COLO829 (cell line): ENCODE measurements around the gene ACE2.
A peak's percentile ranks its signal among the peaks of the same experiment; 100 is the strongest.

ENCODE experiments used
- DNase-seq: peaks from one replicate; pipeline ENCODE4 v3.0.0; 2012; ENCODE audit warnings: low spot score

The ACE2 gene

GRCh38 chrX:15574017-15574416, 26.7 kb downstream of the ACE2 start:
- DNase-seq, result no peak

- no peak for DNase-seq
Observed at GRCh38 chrX:15570145-15570544, 30.6 kb downstream of the ACE2 start.

GRCh38 chrX:15567886-15568616, 32.7 kb downstream of the ACE2 start:
- DNase-seq, result peak; percentile 32

- no peak for DNase-seq
Observed at GRCh38 chrX:15567267-15567666, 33.5 kb downstream of the ACE2 start.

- DNase-seq, result no peak
Observed at GRCh38 chrX:15566244-15566643, 34.5 kb downstream of the ACE2 start.

GRCh38 chrX:15564981-15565579, 35.7 kb downstream of the ACE2 start:
- peak; percentile 62 for DNase-seq

GRCh38 chrX:15563056-15563455, 37.7 kb downstream of the ACE2 start:
- DNase-seq, result no peak

GRCh38 chrX:15560924-15561323, 39.8 kb downstream of the ACE2 start:
- no peak for DNase-seq

GRCh38 chrX:15559227-15559626, 41.5 kb downstream of the ACE2 start:
- DNase-seq, result no peak

- no peak for DNase-seq
Observed at GRCh38 chrX:15549189-15550012, 51.4 kb downstream of the ACE2 start.

GRCh38 chrX:15547356-15547755, 53.4 kb downstream of the ACE2 start:
- DNase-seq, result no peak

- DNase-seq, result no peak
Observed at GRCh38 chrX:15546745-15547144, 54.0 kb downstream of the ACE2 start.

- no peak for DNase-seq
Observed at GRCh38 chrX:15530318-15530717, 70.4 kb downstream of the ACE2 start.

- no peak for DNase-seq
Observed at GRCh38 chrX:15529165-15529564, 71.6 kb downstream of the ACE2 start.

GRCh38 chrX:15525664-15526416, 74.9 kb downstream of the ACE2 start:
- DNase-seq, result no peak

- no peak for DNase-seq
Observed at GRCh38 chrX:15524417-15524816, 76.3 kb downstream of the ACE2 start.

- no peak for DNase-seq
Observed at GRCh38 chrX:15523088-15523487, 77.7 kb downstream of the ACE2 start.

GRCh38 chrX:15522464-15522863, 78.3 kb downstream of the ACE2 start:
- DNase-seq, result no peak

- DNase-seq, result no peak
Observed at GRCh38 chrX:15515931-15516330, 84.8 kb downstream of the ACE2 start.

- no peak for DNase-seq
Observed at GRCh38 chrX:15514279-15514678, 86.5 kb downstream of the ACE2 start.

GRCh38 chrX:15512401-15512965, 88.3 kb downstream of the ACE2 start:
- no peak for DNase-seq

- peak; percentile 53 for DNase-seq
Observed at GRCh38 chrX:15511563-15511962, 89.2 kb downstream of the ACE2 start.
